Adrenal gland (tissue), 5 donors: Measurements from ENCODE around the gene YWHAE.

Experiments
- POLR2A ChIP-seq, 2 donors: fragments of 450-650 bp; IDR thresholded peaks; one replicate each; pipeline ENCODE4 v1.6.1; 2017; ENCODE audit warnings: antibody characterized with exemption in 2 of 2, mild to moderate bottlenecking in 2 of 2, moderate library complexity in 1 of 2
- TF ChIP-seq, protein P1 (sequence below), 6 experiments: fragments of 450-650 bp in 4 of 6; fragments of 200-600 bp in 2 of 6; sonication (generic) in 1 of 6; IDR thresholded peaks; 1 replicate in 5 of 6; 2 replicates in 1 of 6; pipeline versions ENCODE4 v1.5.1 to v1.8.0; 2016 to 2021; ENCODE audit warnings: antibody characterized with exemption in 6 of 6, mild to moderate bottlenecking in 2 of 6, moderate library complexity in 1 of 6
- donor health status: DM: no; HTN: no; CAD: no.

DNA sequence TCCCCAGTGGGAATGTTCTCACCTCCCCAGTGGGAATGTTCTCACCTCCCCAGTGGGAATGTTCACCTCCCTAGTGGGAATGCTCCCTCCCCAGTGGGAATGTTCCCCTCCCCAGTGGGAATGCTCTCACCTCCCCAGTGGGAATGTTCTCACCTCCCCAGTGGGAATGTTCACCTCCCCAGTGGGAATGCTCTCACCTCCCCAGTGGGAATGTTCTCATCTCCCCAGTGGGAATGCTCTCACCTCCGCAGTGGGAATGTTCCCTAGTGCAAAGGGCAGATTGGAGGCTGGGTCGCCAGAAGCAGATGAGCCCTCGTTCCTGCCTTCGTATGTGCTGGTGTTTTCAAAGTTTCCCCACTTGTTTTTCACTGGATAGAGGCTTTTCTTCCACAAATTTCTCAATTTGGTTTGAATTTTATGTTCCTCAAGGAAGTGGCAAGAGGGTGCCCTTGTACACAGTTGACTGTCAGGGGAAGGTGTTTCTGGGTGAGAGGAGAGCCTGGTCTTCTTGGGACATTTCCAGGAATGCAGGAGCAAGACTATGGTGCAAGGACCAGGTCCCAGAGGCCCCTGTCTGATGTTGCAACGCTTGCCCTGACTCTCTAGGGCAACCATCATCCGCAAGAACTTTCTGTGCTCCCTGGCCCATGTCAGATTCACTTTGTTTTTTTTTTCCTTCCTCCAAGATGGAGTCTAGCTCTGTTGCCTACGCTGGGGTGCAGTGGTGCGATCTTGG, 86.6 kb downstream of the YWHAE start:
- TF ChIP-seq POLR2A (IDR thresholded peaks at IDR 0.05): no peak
- TF ChIP-seq, protein P1, sequence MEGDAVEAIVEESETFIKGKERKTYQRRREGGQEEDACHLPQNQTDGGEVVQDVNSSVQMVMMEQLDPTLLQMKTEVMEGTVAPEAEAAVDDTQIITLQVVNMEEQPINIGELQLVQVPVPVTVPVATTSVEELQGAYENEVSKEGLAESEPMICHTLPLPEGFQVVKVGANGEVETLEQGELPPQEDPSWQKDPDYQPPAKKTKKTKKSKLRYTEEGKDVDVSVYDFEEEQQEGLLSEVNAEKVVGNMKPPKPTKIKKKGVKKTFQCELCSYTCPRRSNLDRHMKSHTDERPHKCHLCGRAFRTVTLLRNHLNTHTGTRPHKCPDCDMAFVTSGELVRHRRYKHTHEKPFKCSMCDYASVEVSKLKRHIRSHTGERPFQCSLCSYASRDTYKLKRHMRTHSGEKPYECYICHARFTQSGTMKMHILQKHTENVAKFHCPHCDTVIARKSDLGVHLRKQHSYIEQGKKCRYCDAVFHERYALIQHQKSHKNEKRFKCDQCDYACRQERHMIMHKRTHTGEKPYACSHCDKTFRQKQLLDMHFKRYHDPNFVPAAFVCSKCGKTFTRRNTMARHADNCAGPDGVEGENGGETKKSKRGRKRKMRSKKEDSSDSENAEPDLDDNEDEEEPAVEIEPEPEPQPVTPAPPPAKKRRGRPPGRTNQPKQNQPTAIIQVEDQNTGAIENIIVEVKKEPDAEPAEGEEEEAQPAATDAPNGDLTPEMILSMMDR (IDR thresholded peaks at IDR 0.05): no peak
